Fibroblast of skin of right quadriceps (primary cell): ENCODE results near the gene CDH13.

Experiments
- DNase-seq: peaks from one replicate; pipeline ENCODE4 v3.0.0-alpha.2; 2013

CDH13 gene

DNA sequence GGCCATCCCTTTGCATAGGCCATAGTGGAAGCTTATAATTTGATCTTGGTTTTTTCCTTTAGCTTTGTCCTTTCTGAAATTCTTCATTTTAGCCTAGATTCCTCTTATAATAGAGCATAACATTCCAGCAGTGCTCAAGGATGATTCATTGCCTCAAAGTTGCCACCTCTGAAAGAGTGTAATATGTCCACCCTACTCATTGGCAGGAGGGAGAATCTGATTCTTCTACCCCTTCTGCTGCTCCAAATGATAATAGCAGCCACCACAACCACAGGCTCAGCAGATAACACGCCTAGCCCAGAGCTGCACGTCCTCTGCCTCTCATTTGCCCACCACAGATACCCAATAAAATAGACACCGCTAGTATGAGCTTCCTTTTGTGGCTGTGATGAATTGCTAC, 843.6 kb downstream of the CDH13 start:
- peak; percentile 71 for DNase-seq

DNA sequence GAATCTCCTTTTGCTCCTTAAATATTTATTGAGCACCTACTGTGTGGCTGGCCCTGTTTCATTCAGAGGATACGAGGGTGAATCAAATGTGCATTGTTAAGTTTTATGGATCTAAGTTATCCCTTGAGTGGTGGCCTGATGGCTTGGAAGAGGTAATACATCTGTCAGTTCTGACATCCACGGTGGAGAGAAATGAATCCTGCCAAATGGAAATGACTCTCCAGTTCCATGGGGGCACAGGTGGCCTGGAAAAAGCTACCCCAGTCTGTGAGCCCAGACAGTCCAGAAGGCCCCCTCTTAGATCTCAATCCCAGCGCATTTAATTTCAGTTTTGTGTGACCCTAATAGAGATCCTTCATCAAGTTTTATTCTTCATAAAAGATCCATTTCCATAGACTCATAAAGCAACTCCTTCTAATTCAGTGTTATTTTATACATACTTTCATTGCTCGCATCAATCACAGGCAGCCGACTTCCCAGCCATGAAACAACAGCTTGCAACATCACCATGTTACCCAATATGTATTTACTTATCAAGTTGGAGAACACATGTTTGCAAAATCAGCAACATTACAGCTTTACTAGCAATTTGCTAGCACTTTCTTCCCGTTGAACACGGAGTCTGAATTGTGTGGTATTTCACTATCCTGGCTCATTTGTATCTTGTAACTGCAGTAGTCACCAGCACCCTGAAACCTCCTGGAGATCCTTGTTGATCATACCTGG, 846.2 kb downstream of the CDH13 start:
- DNase-seq, result peak; percentile 58

DNA sequence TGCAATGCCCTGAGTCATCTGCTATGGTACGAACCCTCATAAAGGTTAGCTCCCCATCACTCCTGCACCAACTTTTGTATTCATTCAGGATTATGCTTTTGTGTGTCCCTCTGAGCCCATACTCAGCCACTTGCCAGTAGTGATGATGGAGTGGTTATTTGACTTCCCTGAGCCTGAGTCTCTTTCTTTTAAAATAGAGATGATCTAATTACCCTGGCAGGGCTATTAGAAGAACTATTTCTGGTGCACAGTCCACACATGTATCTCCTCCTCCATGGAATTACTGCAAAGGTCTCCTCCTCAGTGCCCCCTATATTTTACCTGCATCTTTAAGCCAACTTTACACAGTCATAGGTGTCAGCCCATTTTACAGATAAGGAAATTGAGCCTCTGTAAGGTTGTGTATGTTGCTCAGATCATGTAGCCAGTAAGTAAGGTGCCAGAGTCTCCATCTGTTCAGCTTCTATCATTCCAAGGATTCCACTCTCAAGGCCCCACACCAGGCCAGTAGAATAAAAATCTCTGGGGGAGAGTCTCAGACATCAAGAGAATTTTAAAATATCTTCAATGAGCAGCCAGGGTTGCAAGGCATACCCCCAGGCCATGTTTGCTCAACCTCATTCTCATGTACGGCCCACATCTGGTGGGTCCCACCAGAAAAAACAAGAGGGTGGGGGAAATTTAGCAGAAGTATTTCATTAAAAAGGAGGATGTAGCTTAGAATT, 847.3 kb downstream of the CDH13 start:
- peak; percentile 12 for DNase-seq

DNA sequence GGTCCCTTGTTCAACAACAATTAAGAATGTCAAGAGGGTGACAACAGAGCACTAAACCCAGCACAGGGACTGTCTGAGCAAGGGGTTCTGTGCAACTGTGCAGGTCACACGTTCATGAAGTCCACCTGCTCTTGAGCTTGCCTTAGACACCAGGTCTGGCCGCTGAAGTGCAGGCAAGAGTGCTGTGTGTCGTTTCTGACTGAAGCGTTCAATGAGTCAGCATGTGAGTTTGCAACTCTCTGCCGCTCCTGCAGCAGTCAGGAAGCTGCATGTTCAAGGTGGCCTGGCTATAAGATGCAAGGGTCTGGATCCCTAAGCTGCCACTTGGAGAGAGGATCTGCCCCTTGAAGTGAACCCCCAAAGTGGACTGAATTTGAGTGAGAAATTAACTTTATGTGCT, 848.3 kb downstream of the CDH13 start:
- DNase-seq, result no peak

DNA sequence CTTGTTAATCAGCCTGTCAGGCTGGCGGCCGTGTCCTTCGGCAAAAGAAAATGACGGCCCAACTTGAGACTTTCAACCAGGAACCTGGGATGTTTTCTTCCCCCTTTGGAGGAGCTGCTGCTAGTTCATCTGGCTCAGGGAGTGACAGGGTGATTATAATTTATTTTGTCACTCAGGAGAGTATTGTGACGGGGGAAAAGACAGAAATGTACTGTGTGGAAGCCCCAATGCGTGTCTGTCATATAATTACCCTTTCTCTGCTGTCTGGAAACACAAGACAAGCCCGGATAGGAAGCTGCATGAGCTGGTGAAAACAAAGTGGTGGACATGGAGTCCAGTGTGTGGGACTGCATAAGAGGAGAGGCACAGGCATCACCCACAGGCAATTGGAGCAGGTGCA, 854.8 kb downstream of the CDH13 start:
- no peak for DNase-seq

DNA sequence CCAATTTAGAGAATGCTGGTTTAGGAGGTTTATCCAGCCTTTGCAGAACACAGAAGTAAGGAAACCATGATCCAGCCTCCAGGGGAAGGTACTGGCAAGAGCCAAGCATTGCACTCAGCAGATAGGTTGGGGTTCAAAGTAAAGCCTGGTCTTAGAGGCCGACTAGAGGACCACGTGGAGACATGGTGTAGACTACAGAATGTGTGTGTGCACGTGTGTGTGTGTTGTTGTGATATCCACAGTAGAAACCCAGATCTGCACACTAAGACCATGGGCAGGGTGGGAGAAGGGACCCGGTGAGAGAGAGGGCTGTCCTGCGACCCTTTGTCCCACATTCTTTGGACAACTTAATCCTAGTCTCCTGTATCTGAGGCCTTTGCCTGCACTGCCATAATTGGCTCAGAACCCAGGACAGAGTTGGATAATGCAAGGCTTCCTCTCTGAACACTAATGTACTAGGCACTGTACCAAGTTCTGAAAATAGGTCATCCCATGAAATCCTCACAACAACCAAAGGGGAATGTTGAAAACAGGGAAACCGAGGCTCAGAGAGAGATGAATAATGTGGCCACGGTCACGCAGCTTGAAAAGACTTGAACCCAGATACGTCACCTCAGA, 855.9 kb downstream of the CDH13 start:
- no peak for DNase-seq

DNA sequence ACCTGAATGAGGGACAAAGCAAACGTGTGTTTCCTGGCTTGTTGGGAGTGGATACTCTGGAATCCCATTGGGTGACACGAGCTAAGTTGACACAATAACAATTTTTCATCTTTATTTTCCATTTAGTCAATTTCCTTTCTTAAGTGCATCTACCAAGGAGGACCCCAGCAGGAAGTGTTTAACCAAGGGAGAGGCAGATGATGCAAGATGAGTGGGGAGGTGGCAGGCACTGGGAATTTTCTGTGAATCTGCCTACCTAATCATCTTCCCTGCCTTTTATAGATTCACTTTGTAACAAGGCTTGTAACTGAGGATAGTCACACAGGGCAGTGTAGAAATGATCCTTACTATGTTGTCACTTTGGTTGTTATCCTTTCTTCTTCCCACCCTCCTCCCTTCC, 863.3 kb downstream of the CDH13 start:
- DNase-seq, result no peak

DNA sequence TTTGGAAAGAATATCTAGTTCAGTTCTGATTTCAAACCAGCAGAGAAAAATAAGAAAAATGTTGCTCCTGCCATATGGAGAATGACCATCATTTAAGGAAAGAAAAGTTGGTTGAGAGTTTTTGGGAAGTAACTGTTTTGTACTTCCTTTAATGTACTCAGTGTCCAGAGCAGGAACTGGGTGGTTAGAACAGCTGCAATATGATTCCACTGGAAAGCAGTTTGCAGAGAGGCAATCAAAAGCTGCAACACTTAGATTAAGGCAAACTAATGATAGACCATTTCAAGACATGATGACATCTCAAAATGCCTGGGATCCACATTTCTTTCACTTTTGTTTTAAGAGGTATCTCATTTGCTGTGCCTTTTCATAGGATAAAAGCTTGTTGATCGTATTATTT, 867.7 kb downstream of the CDH13 start:
- DNase-seq, result no peak

DNA sequence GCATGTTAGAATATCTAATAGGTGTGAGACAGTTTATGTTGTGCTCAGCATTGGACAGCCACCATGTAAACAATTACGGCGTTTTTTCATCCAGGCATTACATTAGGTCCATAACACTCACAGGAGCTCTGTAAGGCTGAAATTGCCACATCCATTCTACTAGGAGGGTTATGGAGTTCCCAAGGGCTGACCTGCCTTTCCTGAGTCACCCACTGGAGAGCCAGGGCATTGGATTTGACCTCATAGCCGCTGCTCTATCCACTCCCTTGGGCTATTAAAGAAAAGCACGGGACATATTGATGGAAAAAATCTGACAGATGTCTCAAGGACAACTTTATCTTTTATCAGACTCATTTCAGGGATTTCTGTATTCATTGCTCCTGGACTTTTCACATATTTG, 874.7 kb downstream of the CDH13 start:
- DNase-seq, result no peak

DNA sequence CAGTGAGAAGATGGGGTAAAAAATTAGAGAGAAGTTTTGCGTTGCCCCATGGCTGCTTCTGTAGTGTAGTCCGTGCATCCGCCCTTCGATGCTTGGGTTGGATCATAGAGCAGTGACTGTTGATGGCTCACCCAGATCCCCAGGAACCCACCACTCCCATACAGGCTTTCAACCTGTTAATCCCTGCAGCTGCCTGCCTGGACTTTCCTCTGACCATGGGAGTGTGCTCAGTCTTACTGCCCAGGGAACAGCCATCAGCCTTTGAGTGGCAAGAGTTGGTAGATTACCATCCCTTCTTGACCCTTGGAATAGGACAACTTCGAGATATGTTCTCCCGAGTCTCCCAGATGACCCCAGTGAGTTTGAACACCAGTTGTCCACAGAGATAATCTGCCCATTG, 881.5 kb downstream of the CDH13 start:
- DNase-seq, result no peak

DNA sequence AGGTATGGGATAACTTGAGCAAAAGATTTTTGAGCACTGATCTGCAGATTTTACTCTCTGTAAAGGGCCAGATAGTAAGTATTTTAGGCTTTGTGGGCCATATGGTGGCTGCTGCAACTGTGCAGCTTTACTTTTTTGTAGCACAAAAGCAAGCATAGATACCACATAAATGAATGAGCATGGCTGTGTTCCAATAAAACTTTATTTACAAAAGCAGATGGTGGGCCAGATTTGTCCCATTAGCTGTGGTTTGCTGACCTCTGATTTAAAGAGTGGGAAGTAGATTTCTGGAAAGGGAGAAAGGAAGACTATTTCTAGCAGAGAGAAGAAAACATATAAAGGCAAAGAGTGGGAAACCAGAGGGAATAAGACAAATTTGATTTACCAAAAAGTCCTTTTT, 882.5 kb downstream of the CDH13 start:
- DNase-seq, result no peak

DNA sequence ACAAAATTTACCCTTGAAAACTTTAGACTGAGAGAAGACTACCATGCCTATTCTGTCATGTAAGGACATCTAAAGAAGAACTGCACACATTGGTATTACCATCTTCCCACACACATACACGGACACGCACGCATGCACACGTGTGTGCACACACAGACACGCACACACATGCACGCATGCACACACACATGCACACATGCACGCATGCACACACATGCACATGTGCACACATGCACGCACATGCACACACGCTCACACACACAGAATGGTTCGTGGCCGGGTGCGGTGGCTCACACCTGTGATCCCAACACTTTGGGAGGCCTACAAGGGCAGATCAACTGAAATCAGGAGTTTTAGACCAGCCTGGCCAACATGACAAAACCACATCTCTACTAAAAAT, 884.1 kb downstream of the CDH13 start:
- no peak for DNase-seq

DNA sequence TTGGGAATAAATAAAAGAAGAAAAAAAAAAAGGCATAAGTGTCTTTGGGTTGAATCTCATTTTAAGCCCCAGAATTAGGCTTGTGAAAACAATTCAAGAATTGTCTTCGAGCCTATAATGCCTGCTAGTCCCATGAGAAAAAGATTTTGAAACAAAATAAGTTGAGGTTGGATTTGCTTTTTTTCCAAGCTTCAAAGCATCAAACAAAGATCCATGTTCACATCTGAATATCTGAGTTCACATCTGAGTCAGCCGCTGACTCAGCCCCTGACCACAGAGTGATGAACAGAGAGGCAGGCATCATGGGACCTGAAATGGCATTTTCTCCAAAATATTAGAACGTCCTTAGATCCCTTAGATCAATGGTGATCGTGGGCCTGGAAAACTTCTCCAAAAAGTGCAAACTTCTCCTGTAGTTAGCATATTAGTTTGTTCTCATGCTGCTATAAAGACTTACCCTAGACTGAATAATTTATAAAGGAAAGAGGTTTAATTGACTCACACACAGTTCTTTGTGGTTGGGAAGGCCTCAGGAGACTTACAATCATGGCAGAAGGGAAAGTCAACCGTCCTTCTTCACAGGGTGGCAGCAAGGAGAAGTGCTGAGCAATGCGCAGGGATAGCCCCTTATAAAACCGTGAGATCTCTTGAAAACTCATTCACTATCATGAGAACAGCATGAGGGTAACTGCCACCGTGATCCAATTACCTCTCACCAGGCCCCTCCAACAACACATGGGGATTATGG, 886.4 kb downstream of the CDH13 start:
- DNase-seq, result peak; percentile 94

DNA sequence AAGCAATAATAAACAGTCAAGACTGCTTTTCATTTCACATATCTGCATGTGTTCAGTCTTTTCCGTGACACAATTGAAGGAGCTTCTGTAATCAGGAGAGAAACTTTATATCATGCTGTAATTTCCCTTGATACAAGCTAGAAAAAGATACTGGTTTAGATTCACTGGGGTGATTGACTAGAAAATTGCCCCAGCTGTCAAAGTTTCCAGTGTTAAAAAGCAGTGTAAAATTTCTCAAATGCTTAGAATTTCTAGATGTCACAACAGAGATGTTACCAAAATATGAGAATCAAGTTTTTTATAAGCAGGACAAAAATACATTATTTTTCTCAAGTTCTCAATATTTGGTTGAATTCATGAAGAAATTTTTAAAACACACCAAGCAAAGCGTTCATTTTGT, 888.6 kb downstream of the CDH13 start:
- no peak for DNase-seq

DNA sequence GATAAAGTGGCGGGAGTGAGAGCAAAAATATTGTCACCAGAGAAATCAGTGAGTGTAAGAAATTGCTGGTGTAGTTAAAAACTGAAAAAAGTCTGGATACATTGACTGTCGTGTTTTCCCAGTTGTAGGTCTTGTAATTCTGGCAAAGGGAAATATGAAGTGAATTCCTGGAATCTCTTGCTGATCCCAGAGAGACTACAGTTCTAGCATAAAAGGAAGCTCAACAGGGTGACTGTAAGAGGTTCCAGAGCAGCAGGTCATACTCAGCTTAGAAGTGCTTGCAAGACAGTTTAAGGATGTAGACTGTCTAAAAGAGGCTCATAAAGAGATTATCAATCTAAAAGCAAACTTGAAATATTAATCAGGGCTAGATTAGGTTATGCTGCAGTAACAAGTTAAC, 890.2 kb downstream of the CDH13 start:
- no peak for DNase-seq

DNA sequence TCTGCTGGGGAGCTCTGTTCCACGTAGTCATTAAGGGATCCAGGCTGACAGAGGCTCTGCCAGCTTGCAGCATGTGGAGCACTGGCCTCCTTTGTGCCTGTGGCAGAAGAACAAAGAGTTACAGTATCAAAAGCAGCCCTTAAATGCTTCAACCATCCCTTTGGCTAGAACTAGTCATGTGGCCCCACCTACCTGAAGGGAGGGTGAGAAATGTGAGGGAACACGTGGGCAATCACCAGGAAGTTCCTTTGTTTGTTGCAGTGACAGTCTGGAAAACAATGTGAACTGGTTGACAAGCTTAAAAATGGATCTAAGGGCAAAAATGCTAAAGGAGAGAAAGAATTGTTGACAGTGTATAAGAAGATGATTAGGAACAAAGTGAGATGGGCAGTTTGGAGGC, 890.6 kb downstream of the CDH13 start:
- DNase-seq, result no peak

DNA sequence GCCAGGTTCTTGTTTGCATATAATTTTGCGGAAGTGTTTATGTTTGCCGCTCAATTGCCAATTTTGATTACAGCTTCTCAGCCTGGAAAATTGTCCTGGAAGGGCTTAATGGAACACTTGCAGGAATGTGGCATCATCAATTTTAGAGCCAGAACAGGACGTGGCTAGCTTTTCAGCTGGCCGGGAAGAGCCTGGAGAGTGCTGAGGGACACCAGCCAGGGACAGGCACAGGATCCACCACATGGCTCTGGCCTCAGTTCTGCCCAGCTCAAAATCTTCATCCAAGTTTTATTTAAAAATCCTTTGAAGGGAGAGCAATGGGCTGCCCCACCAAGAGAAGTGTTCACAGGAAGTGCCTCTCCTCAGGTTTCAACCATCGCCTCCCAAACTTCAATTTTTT, 893.8 kb downstream of the CDH13 start:
- no peak for DNase-seq

DNA sequence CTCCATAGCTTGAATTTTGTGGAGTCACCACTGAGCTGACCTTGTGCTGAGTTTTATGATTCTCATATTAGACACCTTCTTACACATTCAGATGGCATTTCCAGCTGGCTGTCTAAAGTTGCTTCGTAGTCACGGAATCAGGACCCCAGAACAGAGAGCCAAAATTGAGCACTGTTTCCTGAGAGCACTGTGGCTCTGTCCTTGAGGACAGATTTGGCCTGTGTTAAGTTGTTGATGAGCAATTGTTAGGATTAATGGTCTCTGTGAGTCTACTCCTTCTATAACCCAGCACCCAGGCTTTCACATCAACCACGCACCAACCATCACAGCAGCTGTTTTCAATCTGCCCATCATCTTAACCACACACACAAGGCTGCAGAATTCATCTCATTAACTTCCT, 903.5 kb downstream of the CDH13 start:
- DNase-seq, result peak; percentile 98

DNA sequence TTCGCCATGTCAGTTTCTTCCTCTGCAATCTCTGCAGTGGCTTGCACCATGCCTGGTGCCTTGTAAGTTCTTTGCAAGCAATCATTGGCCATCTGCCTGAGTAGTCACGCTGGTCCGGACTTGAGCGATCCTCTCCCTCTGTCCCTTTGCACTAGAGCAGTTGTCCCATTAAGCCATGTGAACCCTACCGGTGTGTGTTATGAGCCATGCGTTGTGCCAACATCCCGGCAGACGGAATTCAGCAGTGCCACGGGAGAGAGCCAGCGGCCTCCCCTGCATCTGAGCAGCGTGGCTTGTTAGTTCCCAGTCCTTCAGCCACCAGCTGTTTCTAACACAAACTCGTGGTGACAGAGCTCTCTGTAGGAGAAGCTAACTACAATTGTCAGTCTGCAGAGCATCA, 905.9 kb downstream of the CDH13 start:
- DNase-seq, result no peak

DNA sequence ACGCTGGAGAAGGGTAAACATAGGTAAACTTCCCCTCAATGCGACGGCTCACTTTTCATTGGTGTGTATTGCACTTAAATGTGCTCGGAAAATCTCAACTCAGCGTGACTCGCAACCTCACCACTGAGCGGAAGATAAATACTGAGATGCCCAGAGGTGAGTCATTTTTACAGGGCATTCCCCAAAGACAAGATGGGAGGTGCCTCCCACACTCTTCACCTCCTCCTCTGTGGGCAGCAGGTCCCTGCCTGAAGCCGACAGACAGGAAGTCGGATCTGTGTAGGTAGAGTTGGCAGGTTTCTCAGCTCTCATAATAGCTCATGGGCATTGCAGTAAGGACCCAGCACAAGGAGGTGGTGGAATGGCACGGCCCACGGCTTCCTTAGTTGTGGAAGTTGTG, 906.4 kb downstream of the CDH13 start:
- peak; percentile 74 for DNase-seq

DNA sequence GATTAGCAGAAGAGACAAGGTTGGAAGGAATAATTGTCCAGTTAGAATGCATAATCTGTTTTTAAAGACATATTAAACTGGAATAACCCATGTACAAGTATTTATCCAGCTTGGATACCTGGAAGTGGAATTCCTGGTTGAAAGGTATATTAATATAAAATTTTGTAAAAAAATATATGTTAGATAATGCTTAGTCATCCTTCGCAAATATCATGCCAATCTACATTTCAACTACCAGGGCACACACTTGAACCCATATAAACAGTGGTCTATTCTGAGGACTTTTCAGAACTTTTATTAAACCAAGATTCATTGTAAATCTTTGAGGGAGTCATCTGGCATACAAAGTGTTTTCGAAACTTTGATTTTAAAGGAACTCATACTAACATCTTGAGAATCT, 911.9 kb downstream of the CDH13 start:
- DNase-seq, result no peak

DNA sequence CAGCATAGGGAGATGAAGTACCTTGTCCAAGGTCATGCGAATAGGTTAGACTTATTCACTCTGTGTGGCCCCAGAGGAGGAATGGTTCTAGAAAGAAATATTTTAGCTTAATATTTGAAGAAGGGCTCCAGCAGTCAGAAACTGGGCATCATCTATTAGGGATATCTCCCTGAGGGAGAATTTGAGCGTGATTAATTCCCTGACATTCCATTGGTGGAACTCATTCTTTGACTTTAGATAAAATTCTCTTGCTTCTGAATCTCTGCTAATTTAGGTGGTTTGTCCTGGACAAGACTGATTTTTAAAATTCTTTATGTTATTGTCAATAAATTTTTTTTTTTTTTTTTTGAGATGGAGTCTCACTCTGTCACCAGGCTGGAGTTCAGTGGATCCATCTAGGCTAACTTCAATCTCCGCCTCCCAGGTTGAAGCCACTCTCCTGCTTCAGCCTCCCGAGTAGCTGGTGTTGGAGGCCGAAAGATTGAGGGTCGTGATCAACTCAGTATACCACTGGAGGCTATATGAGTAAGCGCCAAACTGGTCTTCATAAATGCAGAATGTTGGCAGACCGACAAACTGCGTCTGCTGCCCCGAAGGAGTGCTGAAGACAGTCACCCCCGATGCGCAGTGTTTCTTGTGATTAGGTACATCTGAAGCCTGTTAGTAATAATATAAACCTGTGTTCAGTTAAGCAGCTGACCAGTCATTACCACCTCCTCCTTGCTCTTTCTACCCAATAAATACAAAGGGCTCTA, 913.1 kb downstream of the CDH13 start:
- DNase-seq, result peak; percentile 19

DNA sequence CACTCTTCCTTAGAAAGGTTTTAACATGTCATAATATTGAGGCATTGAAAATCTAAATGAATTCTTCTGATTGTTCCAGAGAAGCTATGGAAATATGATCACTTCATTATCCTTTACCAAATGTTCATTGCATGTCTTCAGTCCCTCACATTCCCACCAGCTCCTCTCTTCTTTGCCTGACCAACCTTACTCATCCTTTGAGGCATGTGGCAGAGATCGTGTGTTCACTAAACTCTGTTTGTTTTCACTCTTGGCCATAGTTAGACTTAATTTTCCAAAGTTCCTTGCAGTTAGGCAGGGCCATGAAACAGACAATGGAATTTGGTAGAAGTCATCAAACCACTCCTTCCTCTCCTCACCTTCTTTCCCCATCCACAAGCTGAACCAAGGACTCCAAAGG, 914.5 kb downstream of the CDH13 start:
- no peak for DNase-seq
